ENCODE results near the gene TAF11L7. TPM values are rescaled to one million over a fixed set of nuclear protein-coding genes. Genes with fewer than 3 reads are reported as not detected.
"Not testable (repeated sequence)": the region's sequence is repeated elsewhere in the genome, so short reads cannot be mapped to it uniquely, and the experiment has no call there.

Gene TAF11L7
- total RNA-seq (2016; rRNA removed; fragmentation: Illumina TruSeq; extraction: Trizol) (not detected in 2 replicates), polyA plus RNA-seq (2011; rRNA removed) (not detected in 2 replicates), polyA minus RNA-seq (2011; rRNA and poly(A)+ RNA removed; ENCODE audit: low replicate concordance) (not detected in 2 replicates), Bru-seq, nascent RNA (not detected), BruChase-seq, experiment 1, labeled RNA remaining after a 6-hour chase (not detected), BruChase-seq, experiment 2, labeled RNA remaining after a 2-hour chase (not detected)
- not detected in 2 replicates for total RNA-seq (2016; cell fraction: cytosol; rRNA removed; fragmentation: Illumina TruSeq; extraction: Trizol; ENCODE audit: low read depth)
- total RNA-seq (2016; cell fraction: insoluble cytoplasmic fraction; rRNA removed; fragmentation: Illumina TruSeq; extraction: Trizol) = not detected in 2 replicates
- total RNA-seq (2016; cell fraction: membrane; rRNA removed; fragmentation: Illumina TruSeq; extraction: Trizol) = not detected in 2 replicates
- total RNA-seq (2016; cell fraction: nucleus; rRNA removed; fragmentation: Illumina TruSeq; extraction: Trizol) = not detected in 2 replicates
- not detected in 2 replicates for polyA plus RNA-seq (2011; cell fraction: cytosol; rRNA removed)
- polyA plus RNA-seq (2011; cell fraction: nucleus; rRNA removed) = not detected in 2 replicates
- polyA plus RNA-seq (2012) = not detected in 2 replicates
- not detected in 2 replicates for polyA plus RNA-seq (2016; cell fraction: cytosol; fragmentation: Illumina TruSeq; extraction: Trizol; ENCODE audit: low read depth)
- not detected in 2 replicates for polyA plus RNA-seq (2016; cell fraction: insoluble cytoplasmic fraction; fragmentation: Illumina TruSeq; extraction: Trizol; ENCODE audit: low read depth)
- not detected in 2 replicates for polyA plus RNA-seq (2016; cell fraction: membrane; fragmentation: Illumina TruSeq; extraction: Trizol; ENCODE audit: low read depth)
- not detected in 2 replicates for polyA plus RNA-seq (2016; cell fraction: nucleus; fragmentation: Illumina TruSeq; extraction: Trizol; ENCODE audit: insufficient read depth, low read depth)
- polyA minus RNA-seq (2011; cell fraction: cytosol; rRNA and poly(A)+ RNA removed) = not detected in 2 replicates
- not detected in 2 replicates for polyA minus RNA-seq (2011; cell fraction: nucleus; rRNA and poly(A)+ RNA removed)
- long read RNA-seq, experiment 1 = 0 reads
- long read RNA-seq, experiment 2 = 0 reads

- in situ Hi-C loops (cut with HindIII; ENCODE audit: extremely low pct_ligation_motif_present, low pct_unique_long_range_greater_than_20kb); POLR2A ChIA-PET; H4K20me1 ChIP-seq (ENCODE audit: insufficient read depth, low read length); H3K36me3 ChIP-seq (replicated peaks in 1 of 2; ENCODE audit: control insufficient read depth in 1 of 2, insufficient read depth in 2 of 2, low read length in 2 of 2); FAIRE-seq; H3K27me3 ChIP-seq (ENCODE audit: control insufficient read depth in 1 of 2, insufficient read depth in 2 of 2, low read length in 2 of 2); H3K27ac ChIP-seq (ENCODE audit: extremely low read length, insufficient read depth, low read length); H2AFZ ChIP-seq (ENCODE audit: low read length); H3K4me3 ChIP-seq (replicated peaks in 1 of 3; ENCODE audit: insufficient read depth in 1 of 3, low read depth in 2 of 3, low read length in 3 of 3); H3K9me3 ChIP-seq (ENCODE audit: low read length); H3K4me1 ChIP-seq (ENCODE audit: insufficient read depth, low read length); CTCF ChIA-PET (ENCODE audit: low intra/inter-chr PET ratio, low total read pairs); BruUV-seq (replicated peaks); H3K4me2 ChIP-seq (ENCODE audit: low read depth, low read length); H3K79me2 ChIP-seq (ENCODE audit: insufficient read depth, low read length); ATAC-seq; intact Hi-C loops (cut with micrococcal nuclease; ENCODE audit: unreplicated experiment); H3K9ac ChIP-seq (ENCODE audit: insufficient read depth, low read depth, low read length); DNase-seq (ENCODE audit: low spot score): not testable (repeated sequence)
- no CpG with 5 or more reads among the region's 16 CpGs for WGBS (ENCODE audit: low lambda C conversion rate)
Measured at GRCh38 chr5:17585658-17586057, at the start of gene TAF11L7. TSS of gene TAF11L7 (minus strand) at chr5:17585758.

- CTCF ChIA-PET (ENCODE audit: low intra/inter-chr PET ratio, low total read pairs) = no interaction called here
- POLR2A ChIA-PET = no interaction called here
- DNase-seq (ENCODE audit: low spot score) = no peak
- BruUV-seq (replicated peaks) = no TSS peak
- Histone ChIP-seq H3K27me3 (ENCODE audit: control insufficient read depth in 1 of 2, insufficient read depth in 2 of 2, low read length in 2 of 2) (no peaks in the 10 kb centered on the region), H3K4me3 (replicated peaks in 1 of 3; ENCODE audit: insufficient read depth in 1 of 3, low read depth in 2 of 3, low read length in 3 of 3) (no peak within 1 kb of the TSS), H3K79me2 (ENCODE audit: insufficient read depth, low read length) (no peaks in the 10 kb centered on the region), H4K20me1 (ENCODE audit: insufficient read depth, low read length) (no peaks in the 10 kb centered on the region), H2AFZ (ENCODE audit: low read length) (no peak within 1 kb of the TSS), H3K9ac (ENCODE audit: insufficient read depth, low read depth, low read length) (no peak within 1 kb of the TSS), H3K36me3 (replicated peaks in 1 of 2; ENCODE audit: control insufficient read depth in 1 of 2, insufficient read depth in 2 of 2, low read length in 2 of 2) (no peaks in the 10 kb centered on the region), H3K27ac (ENCODE audit: extremely low read length, insufficient read depth, low read length) (no peak within 1 kb of the TSS), H3K4me1 (ENCODE audit: insufficient read depth, low read length) (no peaks in the 10 kb centered on the region), H3K4me2 (ENCODE audit: low read depth, low read length) (no peak within 1 kb of the TSS), H3K9me3 (ENCODE audit: low read length) (0 out of 2 replicates have a peak, but pooled peaks cover 5% of the 10 kb centered on the region)
- intact Hi-C loops (cut with micrococcal nuclease; ENCODE audit: unreplicated experiment) (no loop called here), in situ Hi-C loops (cut with HindIII; ENCODE audit: extremely low pct_ligation_motif_present, low pct_unique_long_range_greater_than_20kb) (no loop called here)
- no peak for FAIRE-seq
- TF ChIP-seq HHEX (CRISPR knock-in tag; IDR thresholded peaks at IDR 0.05) (no peak), ZNF576 (CRISPR knock-in tag; IDR thresholded peaks at IDR 0.05) (no peak), DMAP1 (CRISPR knock-in tag; IDR thresholded peaks at IDR 0.05) (no peak), FOXK1 (CRISPR knock-in tag; IDR thresholded peaks at IDR 0.05; ENCODE audit: borderline replicate concordance, low read depth) (no peak), PAX8 (CRISPR knock-in tag; IDR thresholded peaks at IDR 0.05; ENCODE audit: borderline replicate concordance) (no peak), SIX1 (CRISPR knock-in tag; IDR thresholded peaks at IDR 0.05; ENCODE audit: borderline replicate concordance) (no peak), MEF2D (CRISPR knock-in tag; IDR thresholded peaks at IDR 0.05) (no peak), ZBTB33 (CRISPR knock-in tag; IDR thresholded peaks at IDR 0.05) (no peak), SP2 (CRISPR knock-in tag; IDR thresholded peaks at IDR 0.05) (no peak)
- ATAC-seq = no peak
- 4% methylated on average over 5 of the region's 5 CpGs for WGBS (ENCODE audit: low lambda C conversion rate)
Measured at GRCh38 chr5:17634160-17634559, 48.6 kb upstream of the TAF11L7 start, which contains the start of gene TAF11L14. TSS of gene TAF11L14 (plus strand) at chr5:17634460.

Measured in HepG2 (cell line).